ENCODE measurements around the gene PPID. TPM values are rescaled to one million over a fixed set of nuclear protein-coding genes. Genes with fewer than 3 reads are reported as not detected.

PPID gene
- total RNA-seq (2021): 79.4 and 87.6 TPM in 2 replicates
- percentile 93 among the genes with signal in this experiment for Bru-seq, nascent RNA
- BruChase-seq, experiment 1, labeled RNA remaining after a 2-hour chase: percentile 93 among the genes with signal in this experiment
- percentile 95 among the genes with signal in this experiment for BruChase-seq, experiment 2, labeled RNA remaining after a 6-hour chase
- long read RNA-seq, transcript PPID-201 (10 exons, 1,823 nt): major isoform, 245 of 273 reads
- long read RNA-seq, partial matches to known transcripts: 11 of 273 reads
- long read RNA-seq, other reads (novel, unspliced or antisense): 17 of 273 reads

- Histone ChIP-seq H3K4me1 (ENCODE audit: insufficient read depth, low read length, poor library complexity, severe bottlenecking) (peaks cover 8% of the 10 kb centered on the region), H3K36me3 (ENCODE audit: insufficient read depth, low read length, poor library complexity, severe bottlenecking) (peaks cover 31% of the 10 kb centered on the region), H3K4me3 (ENCODE audit: low read depth, low read length, poor library complexity, severe bottlenecking) (peak within 1 kb of the TSS; percentile 68), H3K9me3 (ENCODE audit: low read depth, low read length, poor library complexity, severe bottlenecking) (no peaks in the 10 kb centered on the region), H3K27ac (ENCODE audit: low read depth, low read length, poor library complexity, severe bottlenecking) (peak within 1 kb of the TSS; percentile 80), H3K27me3 (replicated peaks; ENCODE audit: insufficient read depth, low read depth, low read length, poor library complexity) (peaks cover 5% of the 10 kb centered on the region)
- TF ChIP-seq CTCF (conservative IDR thresholded peaks at IDR 0.05; ENCODE audit: low read depth, low read length) (no peak), EZH2 (IDR thresholded peaks at IDR 0.05; ENCODE audit: borderline replicate concordance, low read depth, low read length, poor library complexity, severe bottlenecking) (no peak)
- TSS peak; percentile 99 for BruUV-seq (replicated peaks)
- intact Hi-C loops (cut with micrococcal nuclease; ENCODE audit: unreplicated experiment): loop anchor here (1.0 kb wide), 1 partner anchor 51 kb away; the partner anchor contains the start of gene ETFDH
- ChIA-PET POLR2A (ENCODE audit: low non-redundant PET) (no interaction called here), CTCF (interaction anchor here (0.9 to 1.8 kb wide), 2 partner anchors 474 to 480 kb away, joined by 3 to 12 read pairs; no protein-coding TSS in a partner anchor)
- DNase-seq (ENCODE audit: low spot score): peak; percentile 93
Measured at GRCh38 chr4:158722917-158723793, at the start of gene PPID. Gene PPID, minus strand, starts transcription at chr4:158723396. Its CDS starts 108 bp downstream, at chr4:158723288.

- Histone ChIP-seq H3K36me3 (ENCODE audit: insufficient read depth, low read length, poor library complexity, severe bottlenecking) (no peaks in the 10 kb centered on the region), H3K4me1 (ENCODE audit: insufficient read depth, low read length, poor library complexity, severe bottlenecking) (peaks cover 9% of the 10 kb centered on the region), H3K27ac (ENCODE audit: low read depth, low read length, poor library complexity, severe bottlenecking) (no peak overlapping the region), H3K27me3 (replicated peaks; ENCODE audit: insufficient read depth, low read depth, low read length, poor library complexity) (peaks cover 7% of the 10 kb centered on the region), H3K4me3 (ENCODE audit: low read depth, low read length, poor library complexity, severe bottlenecking) (no peak overlapping the region), H3K9me3 (ENCODE audit: low read depth, low read length, poor library complexity, severe bottlenecking) (no peaks in the 10 kb centered on the region)
- CTCF ChIA-PET: no interaction called here
- no peak for DNase-seq (ENCODE audit: low spot score)
- POLR2A ChIA-PET (ENCODE audit: low non-redundant PET): no interaction called here
- intact Hi-C loops (cut with micrococcal nuclease; ENCODE audit: unreplicated experiment): no loop called here
- BruUV-seq (replicated peaks): no TSS peak
- TF ChIP-seq EZH2 (IDR thresholded peaks at IDR 0.05; ENCODE audit: borderline replicate concordance, low read depth, low read length, poor library complexity, severe bottlenecking) (no peak), CTCF (conservative IDR thresholded peaks at IDR 0.05; ENCODE audit: low read depth, low read length) (no peak)
Measured at GRCh38 chr4:158771776-158772175, 48.6 kb upstream of the PPID start.

DNA sequence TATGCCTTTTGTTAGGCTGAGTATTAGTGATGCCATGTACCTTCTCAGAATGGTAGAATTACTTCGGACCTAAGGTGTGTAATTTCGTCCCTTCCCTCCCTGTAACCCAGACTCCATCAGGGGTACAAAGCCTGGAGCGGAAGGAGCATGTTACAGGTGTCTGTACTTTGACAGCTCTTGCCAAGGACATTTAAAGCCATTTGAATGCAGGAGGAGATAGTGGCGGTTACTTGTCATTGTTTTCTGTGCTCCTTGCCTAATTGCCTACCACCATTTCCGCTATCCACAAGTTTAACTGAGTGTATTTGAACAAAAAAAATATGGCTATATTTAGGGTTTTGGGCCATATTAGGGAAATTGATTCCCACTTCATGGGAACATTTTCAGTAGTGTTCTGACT, 47.5 kb upstream of the PPID start:
- intact Hi-C loops (cut with micrococcal nuclease; ENCODE audit: unreplicated experiment): no loop called here
- Histone ChIP-seq H3K36me3 (ENCODE audit: insufficient read depth, low read length, poor library complexity, severe bottlenecking) (no peaks in the 10 kb centered on the region), H3K4me3 (ENCODE audit: low read depth, low read length, poor library complexity, severe bottlenecking) (no peak overlapping the region), H3K27ac (ENCODE audit: low read depth, low read length, poor library complexity, severe bottlenecking) (no peak overlapping the region), H3K4me1 (ENCODE audit: insufficient read depth, low read length, poor library complexity, severe bottlenecking) (peaks cover 9% of the 10 kb centered on the region), H3K9me3 (ENCODE audit: low read depth, low read length, poor library complexity, severe bottlenecking) (no peaks in the 10 kb centered on the region), H3K27me3 (replicated peaks; ENCODE audit: insufficient read depth, low read depth, low read length, poor library complexity) (peaks cover 7% of the 10 kb centered on the region)
- DNase-seq (ENCODE audit: low spot score): no peak
- TF ChIP-seq CTCF (conservative IDR thresholded peaks at IDR 0.05; ENCODE audit: low read depth, low read length): no peak
- TF ChIP-seq EZH2 (IDR thresholded peaks at IDR 0.05; ENCODE audit: borderline replicate concordance, low read depth, low read length, poor library complexity, severe bottlenecking): no peak
- BruUV-seq (replicated peaks): no TSS peak
- CTCF ChIA-PET: no interaction called here
- POLR2A ChIA-PET (ENCODE audit: low non-redundant PET): no interaction called here

All from A673 (cell line).